ENCODE measurements around the gene WRAP53. TPM values are rescaled to one million over a fixed set of nuclear protein-coding genes. Genes with fewer than 3 reads are reported as not detected.

Gene WRAP53
- total and polyA plus RNA-seq, 4 donors: 4.9 to 17.9 (median 15.5) TPM

GRCh38 chr17:7651665-7652387 is 36.5 kb upstream of the WRAP53 start:
- H3K4me3 ChIP-seq (ENCODE audit: low read depth, low read length): peak overlapping the region; percentile 88
- peak in 3 of 6 donors; percentile 73 to 94 (median 93) for DNase-seq (ENCODE audit: low read depth in 4 of 6, low spot score in 6 of 6)
- H3K9me3 ChIP-seq (ENCODE audit: control insufficient read depth, insufficient read depth, low read length): no peaks in the 10 kb centered on the region
- under 1% methylated on average over 43 of the region's 54 CpGs for WGBS (ENCODE audit: insufficient coverage)
- peaks cover 29% of the 10 kb centered on the region for H3K36me3 ChIP-seq (ENCODE audit: control insufficient read depth, insufficient read depth, low read length)
- H3K27me3 ChIP-seq (ENCODE audit: control insufficient read depth, insufficient read depth, low read length): no peaks in the 10 kb centered on the region
- peak overlapping the region; percentile 84 for H3K27ac ChIP-seq (ENCODE audit: low read depth, low read length)
- peaks cover 56% of the 10 kb centered on the region for H3K4me1 ChIP-seq (ENCODE audit: control insufficient read depth, insufficient read depth, low read length)

- Histone ChIP-seq H3K4me1 (ENCODE audit: control insufficient read depth, insufficient read depth, low read length) (peaks cover 64% of the 10 kb centered on the region), H3K27ac (ENCODE audit: low read depth, low read length) (peak overlapping the region; percentile 84), H3K4me3 (ENCODE audit: low read depth, low read length) (peak overlapping the region; percentile 88), H3K36me3 (ENCODE audit: control insufficient read depth, insufficient read depth, low read length) (peaks cover 29% of the 10 kb centered on the region), H3K9me3 (ENCODE audit: control insufficient read depth, insufficient read depth, low read length) (no peaks in the 10 kb centered on the region), H3K27me3 (ENCODE audit: control insufficient read depth, insufficient read depth, low read length) (no peaks in the 10 kb centered on the region)
- peak in 2 of 6 donors; percentile 20 to 58 for DNase-seq (ENCODE audit: low read depth in 4 of 6, low spot score in 6 of 6)
- 42% methylated on average over 7 of the region's 12 CpGs for WGBS (ENCODE audit: insufficient coverage)
Measured at GRCh38 chr17:7652388-7653356, 35.6 kb upstream of the WRAP53 start.

- no peak for DNase-seq (ENCODE audit: low read depth in 4 of 6, low spot score in 6 of 6)
- Histone ChIP-seq H3K9me3 (ENCODE audit: control insufficient read depth, insufficient read depth, low read length) (no peaks in the 10 kb centered on the region), H3K4me3 (ENCODE audit: low read depth, low read length) (no peak overlapping the region), H3K27me3 (ENCODE audit: control insufficient read depth, insufficient read depth, low read length) (no peaks in the 10 kb centered on the region), H3K27ac (ENCODE audit: low read depth, low read length) (peak overlapping the region; percentile 84), H3K36me3 (ENCODE audit: control insufficient read depth, insufficient read depth, low read length) (peaks cover 38% of the 10 kb centered on the region), H3K4me1 (ENCODE audit: control insufficient read depth, insufficient read depth, low read length) (peaks cover 68% of the 10 kb centered on the region)
- WGBS (ENCODE audit: insufficient coverage): 56% methylated on average over 10 of the region's 16 CpGs
Measured at GRCh38 chr17:7654832-7655540, 33.3 kb upstream of the WRAP53 start.

GRCh38 chr17:7655541-7655840 is 32.8 kb upstream of the WRAP53 start:
- Histone ChIP-seq H3K36me3 (ENCODE audit: control insufficient read depth, insufficient read depth, low read length) (peaks cover 38% of the 10 kb centered on the region), H3K27me3 (ENCODE audit: control insufficient read depth, insufficient read depth, low read length) (no peaks in the 10 kb centered on the region), H3K9me3 (ENCODE audit: control insufficient read depth, insufficient read depth, low read length) (no peaks in the 10 kb centered on the region), H3K4me1 (ENCODE audit: control insufficient read depth, insufficient read depth, low read length) (peaks cover 63% of the 10 kb centered on the region), H3K4me3 (ENCODE audit: low read depth, low read length) (no peak overlapping the region), H3K27ac (ENCODE audit: low read depth, low read length) (peak overlapping the region; percentile 84)
- 95% methylated on average over 9 of the region's 17 CpGs for WGBS (ENCODE audit: insufficient coverage)
- no peak for DNase-seq (ENCODE audit: low read depth in 4 of 6, low spot score in 6 of 6)

GRCh38 chr17:7656958-7657609 is 31.2 kb upstream of the WRAP53 start:
- H3K36me3 ChIP-seq (ENCODE audit: control insufficient read depth, insufficient read depth, low read length): peaks cover 38% of the 10 kb centered on the region
- DNase-seq (ENCODE audit: low read depth in 4 of 6, low spot score in 6 of 6): peak in 5 of 6 donors; percentile 68 to 94 (median 81)
- H3K27me3 ChIP-seq (ENCODE audit: control insufficient read depth, insufficient read depth, low read length): no peaks in the 10 kb centered on the region
- peaks cover 56% of the 10 kb centered on the region for H3K4me1 ChIP-seq (ENCODE audit: control insufficient read depth, insufficient read depth, low read length)
- no peaks in the 10 kb centered on the region for H3K9me3 ChIP-seq (ENCODE audit: control insufficient read depth, insufficient read depth, low read length)
- 17% methylated on average over 7 of the region's 10 CpGs for WGBS (ENCODE audit: insufficient coverage)
- H3K27ac ChIP-seq (ENCODE audit: low read depth, low read length): peak overlapping the region; percentile 83
- peak overlapping the region; percentile 1 for H3K4me3 ChIP-seq (ENCODE audit: low read depth, low read length)

GRCh38 chr17:7667656-7668406 is 20.4 kb upstream of the WRAP53 start:
- Histone ChIP-seq H3K27me3 (ENCODE audit: control insufficient read depth, insufficient read depth, low read length) (no peaks in the 10 kb centered on the region), H3K4me1 (ENCODE audit: control insufficient read depth, insufficient read depth, low read length) (peaks cover 27% of the 10 kb centered on the region), H3K36me3 (ENCODE audit: control insufficient read depth, insufficient read depth, low read length) (peaks cover 49% of the 10 kb centered on the region), H3K4me3 (ENCODE audit: low read depth, low read length) (no peak overlapping the region), H3K27ac (ENCODE audit: low read depth, low read length) (peak overlapping the region; percentile 86), H3K9me3 (ENCODE audit: control insufficient read depth, insufficient read depth, low read length) (no peaks in the 10 kb centered on the region)
- peak in 4 of 6 donors; percentile 79 to 96 (median 90) for DNase-seq (ENCODE audit: low read depth in 4 of 6, low spot score in 6 of 6)
- 26% methylated on average over 5 of the region's 10 CpGs for WGBS (ENCODE audit: insufficient coverage)

GRCh38 chr17:7668482-7668881 is 19.8 kb upstream of the WRAP53 start:
- H3K27ac ChIP-seq (ENCODE audit: low read depth, low read length): peak overlapping the region; percentile 86
- H3K36me3 ChIP-seq (ENCODE audit: control insufficient read depth, insufficient read depth, low read length): peaks cover 53% of the 10 kb centered on the region
- 56% methylated on average over 2 of the region's 7 CpGs for WGBS (ENCODE audit: insufficient coverage)

GRCh38 chr17:7673239-7673638 is 15.0 kb upstream of the WRAP53 start:
- Histone ChIP-seq H3K27me3 (ENCODE audit: control insufficient read depth, insufficient read depth, low read length) (no peaks in the 10 kb centered on the region), H3K9me3 (ENCODE audit: control insufficient read depth, insufficient read depth, low read length) (no peaks in the 10 kb centered on the region), H3K27ac (ENCODE audit: low read depth, low read length) (no peak overlapping the region), H3K4me1 (ENCODE audit: control insufficient read depth, insufficient read depth, low read length) (peaks cover 10% of the 10 kb centered on the region), H3K4me3 (ENCODE audit: low read depth, low read length) (no peak overlapping the region), H3K36me3 (ENCODE audit: control insufficient read depth, insufficient read depth, low read length) (peaks cover 65% of the 10 kb centered on the region)
- DNase-seq (ENCODE audit: low read depth in 4 of 6, low spot score in 6 of 6): no peak
- WGBS (ENCODE audit: insufficient coverage): 100% methylated on average over 1 of the region's 2 CpGs

More at GRCh38 chr17:7668482-7668881, 19.8 kb upstream of the WRAP53 start:
- DNase-seq (ENCODE audit: low read depth in 4 of 6, low spot score in 6 of 6): no peak
- Histone ChIP-seq H3K4me1 (ENCODE audit: control insufficient read depth, insufficient read depth, low read length) (peaks cover 27% of the 10 kb centered on the region), H3K9me3 (ENCODE audit: control insufficient read depth, insufficient read depth, low read length) (no peaks in the 10 kb centered on the region), H3K27me3 (ENCODE audit: control insufficient read depth, insufficient read depth, low read length) (no peaks in the 10 kb centered on the region), H3K4me3 (ENCODE audit: low read depth, low read length) (no peak overlapping the region)

Measured in spinal cord (tissue), 10 donors.